LoVo (cell line): ENCODE results near the gene SIRT7.

Experiments
- DNase-seq: peaks from one replicate; pipeline ENCODE4 v3.0.0-alpha.2; 2016; ENCODE audit warnings: low spot score

SIRT7 gene

GRCh38 chr17:81932333-81932983, 14.5 kb upstream of the SIRT7 start:
- no peak for DNase-seq

GRCh38 chr17:81931557-81932332, 13.8 kb upstream of the SIRT7 start:
- no peak for DNase-seq

- no peak for DNase-seq
Measured at GRCh38 chr17:81931189-81931556, 13.2 kb upstream of the SIRT7 start.

GRCh38 chr17:81930142-81931125, 12.5 kb upstream of the SIRT7 start:
- no peak for DNase-seq

- no peak for DNase-seq
Measured at GRCh38 chr17:81929253-81930141, 11.5 kb upstream of the SIRT7 start.

- no peak for DNase-seq
Measured at GRCh38 chr17:81928544-81929252, 10.7 kb upstream of the SIRT7 start.

GRCh38 chr17:81927653-81928543, 9.9 kb upstream of the SIRT7 start, which contains the start of gene MAFG:
Gene MAFG, minus strand, starts transcription at chr17:81927735. Its CDS starts 4,550 bp downstream, at chr17:81923185.
- DNase-seq, result peak; percentile 93

GRCh38 chr17:81927152-81927652, 9.2 kb upstream of the SIRT7 start:
- DNase-seq, result no peak

- DNase-seq, result peak; percentile 82
Measured at GRCh38 chr17:81926451-81927151, 8.6 kb upstream of the SIRT7 start.

GRCh38 chr17:81925860-81926450, 8.0 kb upstream of the SIRT7 start:
- no peak for DNase-seq

- no peak for DNase-seq
Measured at GRCh38 chr17:81924557-81925532, 6.9 kb upstream of the SIRT7 start.

GRCh38 chr17:81923302-81924260, 5.6 kb upstream of the SIRT7 start:
- DNase-seq, result no peak

- DNase-seq, result no peak
Measured at GRCh38 chr17:81922566-81923301, 4.8 kb upstream of the SIRT7 start.

- DNase-seq, result no peak
Measured at GRCh38 chr17:81921996-81922565, 4.1 kb upstream of the SIRT7 start.

- no peak for DNase-seq
Measured at GRCh38 chr17:81921537-81921862, 3.5 kb upstream of the SIRT7 start.
